Skeletal muscle satellite cell (primary cell): ENCODE data around the gene ANKRD10.

Source experiments
- H3K27me3 ChIP-seq: 2 replicates; pipeline ENCODE4 v1.7.0; 2013; ENCODE audit warnings: low read length; ENCODE audit not compliant: control insufficient read depth, insufficient read depth
- H3K36me3 ChIP-seq: 2 replicates; pipeline ENCODE4 v1.7.0; 2013; ENCODE audit warnings: mild to moderate bottlenecking, control low read depth, low read length; ENCODE audit not compliant: insufficient read depth
- H3K4me1 ChIP-seq: 2 replicates; pipeline ENCODE4 v1.7.0; 2013; ENCODE audit warnings: low read length; ENCODE audit not compliant: control insufficient read depth, insufficient read depth
- H3K4me2 ChIP-seq: 2 replicates; pipeline ENCODE4 v1.7.0; 2013; ENCODE audit warnings: mild to moderate bottlenecking, low read length
- H3K4me3 ChIP-seq: 2 replicates; pipeline ENCODE4 v1.7.0; 2013; ENCODE audit warnings: low read length
- H3K9ac ChIP-seq: 2 replicates; pipeline ENCODE4 v1.7.0; 2013; ENCODE audit warnings: mild to moderate bottlenecking, low read depth, low read length, moderate library complexity
- H3K9me3 ChIP-seq: replicated peaks from 2 replicates; pipeline ENCODE4 v1.7.0; 2013; ENCODE audit warnings: mild to moderate bottlenecking, control low read depth, low read length

Gene ANKRD10

GRCh38 chr13:110877737-110878258, 37.1 kb downstream of the ANKRD10 start:
- H3K4me1 ChIP-seq: peaks cover 6% of the 10 kb centered on the region
- no peaks in the 10 kb centered on the region for H3K9me3 ChIP-seq
- no peak overlapping the region for H3K4me2 ChIP-seq
- no peaks in the 10 kb centered on the region for H3K36me3 ChIP-seq
- H3K4me3 ChIP-seq: no peak overlapping the region
- H3K9ac ChIP-seq: no peak overlapping the region
- no peaks in the 10 kb centered on the region for H3K27me3 ChIP-seq

- H3K9me3 ChIP-seq: no peaks in the 10 kb centered on the region
- no peak overlapping the region for H3K9ac ChIP-seq
- H3K4me1 ChIP-seq: peaks cover 6% of the 10 kb centered on the region
- no peaks in the 10 kb centered on the region for H3K36me3 ChIP-seq
- no peak overlapping the region for H3K4me2 ChIP-seq
- no peaks in the 10 kb centered on the region for H3K27me3 ChIP-seq
- no peak overlapping the region for H3K4me3 ChIP-seq
Measured at GRCh38 chr13:110876609-110877008, 38.3 kb downstream of the ANKRD10 start.

GRCh38 chr13:110875241-110875640, 39.6 kb downstream of the ANKRD10 start:
- Histone ChIP-seq H3K4me1 (peaks cover 14% of the 10 kb centered on the region), H3K9ac (peak overlapping the region; percentile 56), H3K4me3 (peak overlapping the region; percentile 60), H3K36me3 (no peaks in the 10 kb centered on the region), H3K27me3 (no peaks in the 10 kb centered on the region), H3K9me3 (no peaks in the 10 kb centered on the region), H3K4me2 (peak overlapping the region; percentile 70)

- Histone ChIP-seq H3K36me3 (no peaks in the 10 kb centered on the region), H3K4me3 (peak overlapping the region; percentile 60), H3K9me3 (no peaks in the 10 kb centered on the region), H3K27me3 (no peaks in the 10 kb centered on the region), H3K4me2 (peak overlapping the region; percentile 77), H3K4me1 (peaks cover 14% of the 10 kb centered on the region), H3K9ac (peak overlapping the region; percentile 56)
Measured at GRCh38 chr13:110874508-110874960, 40.3 kb downstream of the ANKRD10 start.

GRCh38 chr13:110873639-110874507, 41.0 kb downstream of the ANKRD10 start:
- H3K4me2 ChIP-seq: peak overlapping the region; percentile 77
- H3K27me3 ChIP-seq: no peaks in the 10 kb centered on the region
- H3K4me3 ChIP-seq: peak overlapping the region; percentile 60
- no peaks in the 10 kb centered on the region for H3K9me3 ChIP-seq
- peaks cover 17% of the 10 kb centered on the region for H3K4me1 ChIP-seq
- no peak overlapping the region for H3K9ac ChIP-seq
- H3K36me3 ChIP-seq: no peaks in the 10 kb centered on the region

GRCh38 chr13:110872768-110873638, 41.9 kb downstream of the ANKRD10 start:
- Histone ChIP-seq H3K36me3 (no peaks in the 10 kb centered on the region), H3K27me3 (no peaks in the 10 kb centered on the region), H3K9ac (no peak overlapping the region), H3K4me3 (no peak overlapping the region), H3K4me2 (no peak overlapping the region), H3K4me1 (peaks cover 22% of the 10 kb centered on the region), H3K9me3 (no peaks in the 10 kb centered on the region)

- no peaks in the 10 kb centered on the region for H3K27me3 ChIP-seq
- no peak overlapping the region for H3K4me3 ChIP-seq
- peaks cover 22% of the 10 kb centered on the region for H3K4me1 ChIP-seq
- no peaks in the 10 kb centered on the region for H3K36me3 ChIP-seq
- no peaks in the 10 kb centered on the region for H3K9me3 ChIP-seq
- no peak overlapping the region for H3K4me2 ChIP-seq
- no peak overlapping the region for H3K9ac ChIP-seq
Measured at GRCh38 chr13:110872034-110872767, 42.7 kb downstream of the ANKRD10 start.

- Histone ChIP-seq H3K4me1 (peaks cover 20% of the 10 kb centered on the region), H3K36me3 (no peaks in the 10 kb centered on the region), H3K4me2 (peak overlapping the region; percentile 90), H3K9me3 (no peaks in the 10 kb centered on the region), H3K27me3 (no peaks in the 10 kb centered on the region), H3K9ac (peak overlapping the region; percentile 95), H3K4me3 (peak overlapping the region; percentile 75)
Measured at GRCh38 chr13:110869805-110870706, 44.8 kb downstream of the ANKRD10 start.

GRCh38 chr13:110869231-110869804, 45.6 kb downstream of the ANKRD10 start:
- Histone ChIP-seq H3K9me3 (no peaks in the 10 kb centered on the region), H3K36me3 (no peaks in the 10 kb centered on the region), H3K4me1 (peaks cover 17% of the 10 kb centered on the region), H3K27me3 (no peaks in the 10 kb centered on the region), H3K4me2 (peak overlapping the region; percentile 90), H3K9ac (peak overlapping the region; percentile 95), H3K4me3 (peak overlapping the region; percentile 75)

- Histone ChIP-seq H3K9me3 (no peaks in the 10 kb centered on the region), H3K27me3 (no peaks in the 10 kb centered on the region), H3K9ac (peak overlapping the region; percentile 95), H3K4me2 (peak overlapping the region; percentile 90), H3K4me3 (peak overlapping the region; percentile 75), H3K36me3 (no peaks in the 10 kb centered on the region), H3K4me1 (peaks cover 17% of the 10 kb centered on the region)
Measured at GRCh38 chr13:110868720-110869119, 46.1 kb downstream of the ANKRD10 start.
